GM18517 (cell line): Measurements from ENCODE around the gene CSNK1D.
"Not testable (repeated sequence)": the region's sequence is repeated elsewhere in the genome, so short reads cannot be mapped to it uniquely, and the experiment has no call there.

ENCODE experiments used
- ATAC-seq: cut with Tn5 transposase; IDR thresholded peaks from one replicate; pipeline ENCODE4 v1.9.1; 2021; ENCODE audit warnings: mild to moderate bottlenecking, moderate library complexity; ENCODE audit not compliant: unreplicated experiment

Gene CSNK1D

GRCh38 chr17:82254096-82254495 lies 19.4 kb downstream of the CSNK1D start:
- not testable (repeated sequence) for ATAC-seq

- no peak for ATAC-seq
Observed at GRCh38 chr17:82253179-82253544, 20.3 kb downstream of the CSNK1D start.

GRCh38 chr17:82252511-82253178 lies 20.9 kb downstream of the CSNK1D start:
- no peak for ATAC-seq

GRCh38 chr17:82250868-82251500 lies 22.5 kb downstream of the CSNK1D start:
- no peak for ATAC-seq

- no peak for ATAC-seq
Observed at GRCh38 chr17:82249896-82250581, 23.5 kb downstream of the CSNK1D start.

GRCh38 chr17:82248815-82249674 lies 24.5 kb downstream of the CSNK1D start:
- no peak for ATAC-seq

GRCh38 chr17:82247856-82248671 lies 25.4 kb downstream of the CSNK1D start:
- ATAC-seq: no peak

- no peak for ATAC-seq
Observed at GRCh38 chr17:82247182-82247823, 26.2 kb downstream of the CSNK1D start.

GRCh38 chr17:82246365-82247181 lies 26.9 kb downstream of the CSNK1D start:
- ATAC-seq: no peak

- no peak for ATAC-seq
Observed at GRCh38 chr17:82246040-82246364, 27.5 kb downstream of the CSNK1D start.

- ATAC-seq: no peak
Observed at GRCh38 chr17:82245134-82246039, 28.1 kb downstream of the CSNK1D start.

GRCh38 chr17:82244413-82245133 lies 28.9 kb downstream of the CSNK1D start:
- ATAC-seq: no peak

- ATAC-seq: no peak
Observed at GRCh38 chr17:82243648-82244412, 29.7 kb downstream of the CSNK1D start.

GRCh38 chr17:82242977-82243647 lies 30.4 kb downstream of the CSNK1D start:
- no peak for ATAC-seq

GRCh38 chr17:82242698-82242976 lies 30.9 kb downstream of the CSNK1D start:
- ATAC-seq: no peak

GRCh38 chr17:82241926-82242697 lies 31.4 kb downstream of the CSNK1D start:
- no peak for ATAC-seq
